Measurements from ENCODE around the gene R3HDM4.

R3HDM4 gene

GRCh38 chr19:872266-872951 is 40.6 kb downstream of the R3HDM4 start:
- peak; percentile 88 for DNase-seq

- DNase-seq: no peak
These were observed 41.4 kb downstream of the R3HDM4 start for GRCh38 chr19:871446-872265.

GRCh38 chr19:870963-871401 is 42.0 kb downstream of the R3HDM4 start:
- DNase-seq: no peak

- no peak for DNase-seq
These were observed 42.7 kb downstream of the R3HDM4 start for GRCh38 chr19:870314-870713.

- no peak for DNase-seq
These were observed 43.5 kb downstream of the R3HDM4 start for GRCh38 chr19:869245-870177.

GRCh38 chr19:868458-869244 is 44.4 kb downstream of the R3HDM4 start:
- no peak for DNase-seq

GRCh38 chr19:867855-868457 is 45.1 kb downstream of the R3HDM4 start:
- DNase-seq: no peak

GRCh38 chr19:867301-867793 is 45.7 kb downstream of the R3HDM4 start:
- DNase-seq: no peak

GRCh38 chr19:866769-867300 is 46.2 kb downstream of the R3HDM4 start:
- no peak for DNase-seq

- DNase-seq: no peak
These were observed 49.8 kb downstream of the R3HDM4 start for GRCh38 chr19:863315-863620.

- DNase-seq: peak; percentile 64
These were observed 50.3 kb downstream of the R3HDM4 start for GRCh38 chr19:862581-863314.

GRCh38 chr19:861756-862580 is 51.1 kb downstream of the R3HDM4 start:
- DNase-seq: peak; percentile 71

- DNase-seq: no peak
These were observed 51.8 kb downstream of the R3HDM4 start for GRCh38 chr19:861141-861755.

GRCh38 chr19:858868-859843 is 53.9 kb downstream of the R3HDM4 start, which contains the start of gene CFD:
Gene CFD, plus strand, starts transcription at chr19:859664. Its CDS starts 26 bp downstream, at chr19:859690.
- DNase-seq: no peak

GRCh38 chr19:858284-858683 is 54.7 kb downstream of the R3HDM4 start:
- no peak for DNase-seq

GRCh38 chr19:855566-856120 is 57.4 kb downstream of the R3HDM4 start:
- no peak for DNase-seq

GRCh38 chr19:855142-855541 is 57.9 kb downstream of the R3HDM4 start:
- no peak for DNase-seq

GRCh38 chr19:854549-854948 is 58.5 kb downstream of the R3HDM4 start:
- DNase-seq: no peak

All from activated CD4-positive, alpha-beta T cell treated with anti-CD3 and anti-CD28 coated beads, Interleukin-2, amount 50 U/mL, for 16 hours (primary cell).